ENCODE results near the gene BANP.
"Not testable (repeated sequence)": the region's sequence is repeated elsewhere in the genome, so short reads cannot be mapped to it uniquely, and the experiment has no call there.

The BANP gene

DNA sequence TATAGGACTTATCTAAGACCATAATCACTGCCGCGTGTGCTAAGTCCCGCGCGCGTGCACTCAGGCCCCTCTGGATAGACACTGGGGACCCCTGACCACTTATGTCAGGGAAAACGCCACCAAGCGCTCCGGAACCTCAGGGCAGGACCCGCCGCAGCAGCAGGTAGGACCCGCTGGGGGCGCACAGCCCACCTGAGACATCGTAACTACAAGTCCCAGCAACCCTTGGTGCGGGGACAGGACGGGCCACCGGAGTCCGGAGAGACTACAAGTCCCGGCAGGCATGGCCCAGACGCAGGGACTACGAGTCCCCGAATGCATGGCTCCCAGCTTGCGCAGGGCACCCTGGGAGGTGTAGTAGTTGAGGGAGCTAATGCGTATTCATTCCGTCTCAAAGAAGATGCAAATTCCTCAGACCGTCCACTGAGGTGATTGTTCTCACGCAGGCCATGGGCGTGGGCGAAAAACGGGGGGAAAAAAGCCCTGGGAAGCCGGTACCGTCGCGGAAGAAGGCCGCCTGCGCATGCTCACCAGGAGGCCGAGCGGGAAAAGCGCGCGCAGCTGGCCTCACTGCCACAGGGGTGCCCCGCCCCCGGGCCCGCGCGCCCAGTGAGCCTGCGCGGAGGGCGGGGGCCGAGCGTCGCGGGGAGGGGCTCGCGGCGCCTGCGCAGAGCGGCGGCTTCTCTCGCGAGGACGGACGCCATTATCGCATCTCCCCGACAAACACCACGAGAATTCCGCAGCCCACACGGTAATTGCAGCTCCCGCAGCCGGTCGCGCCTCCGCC is at the start of gene BANP:
BANP (plus strand) TSS at position 670 of the 787 bp plus-strand sequence. CDS start 23,682 bp downstream, outside the sequence.
- peak; percentile 92 to 94 for DNase-seq (ENCODE audit: low read depth in 2 of 2)

DNA sequence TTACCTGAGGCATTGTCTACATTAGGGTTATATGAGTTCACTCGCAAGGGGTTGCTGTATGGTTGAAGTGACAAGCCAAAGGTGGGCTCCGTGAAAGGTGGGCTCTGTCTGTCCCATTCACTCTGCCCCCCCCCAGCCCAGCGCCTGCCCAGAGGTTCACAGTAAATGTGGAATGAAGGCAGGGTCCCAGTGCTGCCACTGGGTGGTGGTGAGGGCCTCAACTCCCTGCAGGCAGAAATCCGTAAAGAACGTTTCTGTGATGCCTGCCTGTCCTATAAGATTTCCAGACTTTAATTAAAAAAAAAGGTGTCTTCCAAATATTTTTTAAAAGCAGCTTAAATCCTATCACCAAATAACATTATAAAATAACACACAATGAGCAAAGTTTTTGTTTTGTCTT is 46.3 kb upstream of the BANP start:
- DNase-seq (ENCODE audit: low read depth in 2 of 2): not testable (repeated sequence)

- DNase-seq (ENCODE audit: low read depth in 2 of 2): not testable (repeated sequence)
These were observed 45.7 kb upstream of the BANP start for GRCh38 chr16:87905521-87905920.

DNA sequence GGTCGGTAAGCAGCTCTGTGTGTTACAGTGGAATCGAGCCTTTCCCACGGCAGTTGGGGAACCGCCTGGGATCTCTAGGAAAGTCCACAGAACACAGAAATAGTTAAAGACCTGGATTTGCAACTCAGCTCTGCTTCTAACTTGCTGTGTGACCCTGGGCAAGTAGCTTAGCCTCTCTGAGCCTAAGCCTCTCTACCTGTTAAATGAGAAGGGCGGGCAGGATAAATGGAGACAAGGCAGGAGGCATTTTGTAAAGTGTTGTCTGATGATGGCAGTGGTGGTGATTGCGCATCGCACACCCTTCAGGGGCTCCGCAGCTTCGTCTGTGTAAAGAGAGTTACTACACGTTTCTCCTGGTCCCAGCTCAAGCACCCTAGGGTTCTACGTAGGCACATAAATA is 43.1 kb upstream of the BANP start:
- not testable (repeated sequence) for DNase-seq (ENCODE audit: low read depth in 2 of 2)

DNA sequence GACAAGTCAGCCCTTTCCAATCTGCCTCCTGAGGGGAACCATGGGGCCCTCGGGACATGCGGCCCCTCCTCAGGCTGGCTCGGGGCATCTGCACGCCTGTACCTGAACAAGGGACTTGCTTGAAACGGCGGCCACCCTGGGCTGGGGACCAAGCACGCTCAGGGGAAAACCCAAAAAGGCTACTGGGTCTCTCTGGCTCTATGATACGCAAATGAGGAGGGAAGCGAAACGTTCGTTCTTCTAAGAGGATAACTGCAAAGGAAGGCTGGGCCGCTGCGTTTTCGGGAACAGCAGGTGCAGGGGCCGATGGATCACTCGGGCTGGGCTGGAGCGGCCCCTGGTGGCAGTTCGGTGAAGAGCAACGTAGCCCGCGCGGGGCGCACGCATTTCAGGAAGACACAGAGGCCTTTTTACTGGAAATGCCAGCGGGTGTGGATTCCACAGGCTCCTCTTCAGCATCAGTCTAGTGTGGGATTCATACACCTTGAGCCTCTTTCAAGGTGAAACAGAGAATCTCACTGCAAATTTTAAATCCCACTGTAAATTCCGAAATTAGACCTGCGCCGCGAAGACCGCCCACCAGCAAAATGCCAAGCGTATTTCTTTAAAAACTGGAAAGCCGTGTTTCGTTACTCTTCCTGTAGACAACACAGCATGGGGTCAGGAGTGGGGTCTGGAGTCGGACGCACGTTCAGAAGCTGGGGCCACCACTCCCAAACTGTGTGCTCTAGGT is 41.9 kb upstream of the BANP start:
- peak; percentile 86 to 87 for DNase-seq (ENCODE audit: low read depth in 2 of 2)

- DNase-seq (ENCODE audit: low read depth in 2 of 2): not testable (repeated sequence)
These were observed 40.0 kb upstream of the BANP start for GRCh38 chr16:87911106-87911763.

- DNase-seq (ENCODE audit: low read depth in 2 of 2): not testable (repeated sequence)
These were observed 38.5 kb upstream of the BANP start for GRCh38 chr16:87912691-87913090.

DNA sequence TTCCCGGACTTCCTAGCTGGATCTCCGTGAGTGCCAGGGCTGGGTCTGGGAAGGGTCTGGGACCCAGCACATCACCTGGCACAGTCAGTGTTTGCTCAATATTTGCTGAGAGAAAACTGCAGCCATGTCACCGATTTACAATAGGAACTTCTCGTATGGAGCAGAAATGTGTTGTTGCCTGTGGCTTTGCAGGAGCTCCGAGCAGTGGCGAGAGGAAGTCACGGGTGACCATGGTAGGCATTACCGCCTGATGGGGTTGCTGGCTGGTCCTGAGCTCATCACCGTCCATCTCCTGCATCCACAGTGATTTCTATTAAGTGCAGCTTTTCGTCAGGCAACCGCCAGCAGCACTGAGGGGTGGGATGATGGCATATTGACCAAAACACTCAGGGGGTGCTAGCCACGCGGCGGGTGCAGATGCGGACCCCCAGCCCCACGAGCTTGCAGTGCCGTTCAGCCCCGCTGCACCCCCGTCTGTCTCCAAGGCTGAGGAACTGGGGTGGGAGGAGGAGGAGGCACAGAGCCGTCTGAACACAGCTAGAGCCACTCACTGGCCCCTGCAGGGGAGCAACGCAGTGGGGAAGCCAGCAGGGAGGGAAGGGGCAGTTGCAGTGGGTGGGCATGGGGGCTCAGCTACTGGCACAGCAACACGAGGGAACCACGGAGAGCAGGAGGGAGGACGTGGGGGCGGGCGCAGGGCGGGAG is 37.1 kb upstream of the BANP start:
- DNase-seq (ENCODE audit: low read depth in 2 of 2): not testable (repeated sequence)

- no peak for DNase-seq (ENCODE audit: low read depth in 2 of 2)
These were observed 36.4 kb upstream of the BANP start for GRCh38 chr16:87914812-87915211.

DNA sequence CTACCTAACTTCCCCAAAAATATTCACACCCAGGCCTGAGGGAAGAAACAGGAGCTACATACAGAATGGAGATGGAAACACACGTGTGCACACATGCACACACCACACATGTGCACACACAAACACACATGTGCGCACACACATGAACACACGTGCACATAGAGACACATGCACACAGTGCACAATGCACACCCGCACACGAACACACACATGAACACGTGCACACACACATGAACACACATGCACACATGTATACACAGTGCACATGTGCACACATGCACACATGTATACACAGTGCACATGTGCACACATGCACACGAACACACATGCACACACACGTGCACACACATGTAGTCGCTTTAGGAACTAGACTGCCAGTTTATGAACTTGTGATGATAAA is 33.7 kb upstream of the BANP start:
- DNase-seq (ENCODE audit: low read depth in 2 of 2): no peak

DNA sequence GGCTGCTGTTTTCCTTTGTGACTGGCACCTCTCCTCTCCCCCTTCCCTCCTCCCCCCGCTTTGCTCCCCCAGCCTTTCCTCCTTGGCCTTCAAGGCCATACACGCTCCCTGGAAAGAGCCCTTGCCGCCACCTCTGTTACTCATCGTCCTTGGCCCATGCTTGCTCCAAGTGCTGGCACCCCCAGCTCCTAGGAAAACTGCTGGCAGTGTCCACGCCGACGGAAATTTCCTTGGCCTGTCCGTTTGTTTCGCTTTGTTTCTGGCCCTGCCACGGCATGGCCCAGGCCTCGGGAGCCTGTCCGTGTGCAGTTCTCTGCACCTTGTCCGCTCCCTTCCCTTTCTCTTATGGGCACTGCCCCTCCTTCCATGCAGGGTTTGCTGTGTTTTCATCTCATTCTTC is 32.9 kb upstream of the BANP start:
- no peak for DNase-seq (ENCODE audit: low read depth in 2 of 2)

GRCh38 chr16:87918866-87919680 is 32.2 kb upstream of the BANP start:
- DNase-seq (ENCODE audit: low read depth in 2 of 2): no peak

DNA sequence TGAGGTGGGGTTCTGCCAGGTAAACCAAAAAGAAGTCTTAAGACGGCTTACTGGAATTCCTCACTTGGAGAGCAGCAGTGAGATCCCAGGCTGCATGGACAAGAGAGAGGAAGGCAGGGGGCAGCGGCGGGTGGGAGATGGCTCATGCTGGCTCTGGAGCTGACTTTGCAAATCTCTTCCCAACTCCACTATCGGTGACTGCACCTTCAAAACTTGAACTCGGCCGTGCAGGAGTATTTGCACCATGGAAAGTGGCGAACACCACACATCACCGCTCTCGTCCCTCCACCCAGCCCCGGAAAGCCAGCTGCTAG is 31.6 kb upstream of the BANP start:
- DNase-seq (ENCODE audit: low read depth in 2 of 2): no peak

DNA sequence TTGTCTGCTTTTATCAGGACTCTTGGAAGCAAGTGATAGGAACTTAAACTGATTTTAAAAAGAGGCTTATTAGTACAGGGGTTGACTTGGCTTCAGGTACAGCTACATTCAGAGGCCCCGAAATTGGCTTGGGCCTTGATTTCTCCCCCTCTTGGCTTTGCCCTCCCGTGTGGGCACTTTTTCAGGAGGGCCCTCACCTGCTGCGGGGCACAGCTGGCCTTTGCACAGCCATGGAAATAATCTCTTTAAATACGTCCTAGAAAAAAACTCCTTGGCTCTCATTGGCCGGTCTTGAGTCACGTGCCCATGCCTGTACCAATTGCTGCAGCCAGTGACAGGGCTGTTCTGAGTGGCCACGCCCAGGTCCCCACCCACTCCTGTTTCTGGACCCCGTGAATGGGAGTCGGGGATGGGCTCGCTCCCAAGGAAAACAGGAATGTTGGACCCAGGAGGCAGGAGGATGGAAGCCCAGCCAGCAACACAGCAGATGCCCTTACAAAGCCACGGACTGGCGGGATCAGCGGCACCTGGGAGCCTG is 29.9 kb upstream of the BANP start:
- DNase-seq (ENCODE audit: low read depth in 2 of 2): no peak

DNA sequence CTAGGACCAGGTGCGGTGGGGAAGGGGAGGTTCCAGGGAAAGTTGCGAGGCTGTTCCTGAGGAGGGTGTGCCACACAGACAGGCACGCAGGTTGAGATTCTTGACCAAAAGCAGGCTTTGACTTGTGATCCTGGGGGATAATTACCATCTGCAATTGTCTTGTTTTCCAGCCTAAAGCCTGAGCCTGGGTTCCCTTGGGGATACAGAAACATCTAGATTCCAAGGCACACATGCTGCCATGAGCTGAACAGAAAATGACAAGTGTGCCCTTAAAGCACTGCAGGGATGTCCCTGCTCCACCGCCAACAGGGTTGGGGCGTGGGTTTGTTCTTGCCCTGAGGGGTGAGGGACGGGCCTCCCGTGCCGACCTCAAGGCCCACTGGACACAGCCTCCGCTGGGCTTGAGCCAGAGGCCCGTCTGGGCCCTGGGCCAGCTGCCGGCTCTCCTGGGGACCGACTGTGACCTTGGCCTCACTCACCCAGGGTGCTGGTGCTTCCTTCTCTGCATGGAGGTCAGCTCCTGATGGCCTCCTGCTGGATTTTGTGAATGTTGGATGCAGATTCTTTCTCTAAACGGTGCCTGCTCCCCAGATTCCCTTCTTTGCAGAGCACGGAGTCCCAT is 28.9 kb upstream of the BANP start:
- DNase-seq (ENCODE audit: low read depth in 2 of 2): no peak

DNA sequence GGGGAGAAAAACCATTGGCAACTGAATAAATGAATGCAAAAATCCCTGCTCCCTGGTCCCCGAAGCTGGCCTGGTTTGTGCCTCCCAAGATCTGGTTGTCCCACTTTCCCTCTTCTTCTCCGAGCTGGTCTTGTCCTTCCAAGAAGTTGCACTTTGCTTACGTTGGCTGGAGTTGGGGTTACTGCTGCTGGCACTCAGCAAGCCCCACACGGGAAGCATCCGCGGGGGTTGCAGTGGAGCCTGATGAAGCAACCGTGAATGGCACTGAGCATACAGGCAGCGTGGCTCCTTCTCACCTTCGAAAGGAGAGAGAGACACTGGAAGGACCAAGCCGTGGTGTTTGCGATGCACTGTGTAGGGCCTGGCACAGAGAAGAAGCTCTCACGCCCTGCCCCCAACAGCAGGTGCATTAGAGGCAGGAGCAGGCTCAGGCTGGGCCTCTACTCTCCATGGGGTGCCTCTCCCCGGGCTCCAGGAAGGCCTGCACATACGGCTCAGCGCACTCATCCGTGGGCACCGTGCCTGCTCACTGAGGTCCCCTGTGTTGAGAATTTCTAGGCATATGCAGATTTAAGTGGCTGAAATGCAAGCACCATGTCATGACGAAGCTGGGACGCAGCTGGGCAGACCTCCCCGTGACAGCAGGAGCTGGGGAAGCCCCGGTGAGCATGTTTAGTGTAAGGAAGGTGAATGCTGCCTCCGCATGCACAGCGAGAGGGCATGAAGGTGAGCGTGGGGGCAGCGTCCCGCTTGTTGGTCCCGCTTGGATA is 27.0 kb upstream of the BANP start:
- DNase-seq (ENCODE audit: low read depth in 2 of 2): no peak

GRCh38 chr16:87924811-87925670 is 26.2 kb upstream of the BANP start:
- no peak for DNase-seq (ENCODE audit: low read depth in 2 of 2)

- peak; percentile 17 to 23 for DNase-seq (ENCODE audit: low read depth in 2 of 2)
These were observed 24.7 kb upstream of the BANP start for GRCh38 chr16:87926246-87927194.
